Thyroid gland (tissue), 4 donors: ENCODE results near the gene CYP2W1.

ENCODE experiments used
- CTCF ChIP-seq, 6 experiments: fragments of 200-600 bp in 3 of 6; fragments of 450-650 bp in 3 of 6; sonication (generic) in 3 of 6; IDR thresholded peaks; one replicate each; pipeline ENCODE4 v1.5.1; 2016 to 2019; ENCODE audit warnings: antibody characterized with exemption in 6 of 6, mild to moderate bottlenecking in 2 of 6, inconsistent platforms in 1 of 6, moderate library complexity in 1 of 6
- POLR2A ChIP-seq, 2 donors: fragments of 450-650 bp; IDR thresholded peaks; one replicate each; pipeline ENCODE4 v1.6.1; 2017; ENCODE audit warnings: antibody characterized with exemption in 2 of 2, mild to moderate bottlenecking in 2 of 2, moderate library complexity in 1 of 2

DNA sequence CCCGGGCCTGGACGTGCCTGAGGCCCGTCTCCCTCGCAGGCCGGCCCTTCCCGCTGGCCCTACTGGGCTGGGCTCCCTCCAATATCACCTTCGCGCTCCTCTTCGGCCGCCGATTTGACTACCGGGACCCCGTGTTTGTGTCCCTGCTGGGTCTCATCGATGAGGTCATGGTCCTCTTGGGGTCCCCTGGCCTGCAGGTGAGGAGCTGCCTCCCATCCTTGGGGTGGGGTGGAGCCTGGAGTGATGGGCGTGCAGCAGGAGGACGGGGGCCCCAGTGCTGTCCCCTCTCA, 2.1 kb downstream of the CYP2W1 start:
- TF ChIP-seq CTCF (IDR thresholded peaks at IDR 0.05) (no peak), POLR2A (IDR thresholded peaks at IDR 0.05) (no peak)
